Skeletal muscle satellite cell (primary cell): Measurements from ENCODE around the gene CLINT1.

ENCODE experiments used
- H3K27me3 ChIP-seq: 2 replicates; pipeline ENCODE4 v1.7.0; 2013; ENCODE audit warnings: low read length; ENCODE audit not compliant: control insufficient read depth, insufficient read depth
- H3K36me3 ChIP-seq: 2 replicates; pipeline ENCODE4 v1.7.0; 2013; ENCODE audit warnings: mild to moderate bottlenecking, control low read depth, low read length; ENCODE audit not compliant: insufficient read depth
- H3K4me1 ChIP-seq: 2 replicates; pipeline ENCODE4 v1.7.0; 2013; ENCODE audit warnings: low read length; ENCODE audit not compliant: control insufficient read depth, insufficient read depth
- H3K4me2 ChIP-seq: 2 replicates; pipeline ENCODE4 v1.7.0; 2013; ENCODE audit warnings: mild to moderate bottlenecking, low read length
- H3K4me3 ChIP-seq: 2 replicates; pipeline ENCODE4 v1.7.0; 2013; ENCODE audit warnings: low read length
- H3K9ac ChIP-seq: 2 replicates; pipeline ENCODE4 v1.7.0; 2013; ENCODE audit warnings: mild to moderate bottlenecking, low read depth, low read length, moderate library complexity
- H3K9me3 ChIP-seq: replicated peaks from 2 replicates; pipeline ENCODE4 v1.7.0; 2013; ENCODE audit warnings: mild to moderate bottlenecking, control low read depth, low read length

Gene CLINT1

DNA sequence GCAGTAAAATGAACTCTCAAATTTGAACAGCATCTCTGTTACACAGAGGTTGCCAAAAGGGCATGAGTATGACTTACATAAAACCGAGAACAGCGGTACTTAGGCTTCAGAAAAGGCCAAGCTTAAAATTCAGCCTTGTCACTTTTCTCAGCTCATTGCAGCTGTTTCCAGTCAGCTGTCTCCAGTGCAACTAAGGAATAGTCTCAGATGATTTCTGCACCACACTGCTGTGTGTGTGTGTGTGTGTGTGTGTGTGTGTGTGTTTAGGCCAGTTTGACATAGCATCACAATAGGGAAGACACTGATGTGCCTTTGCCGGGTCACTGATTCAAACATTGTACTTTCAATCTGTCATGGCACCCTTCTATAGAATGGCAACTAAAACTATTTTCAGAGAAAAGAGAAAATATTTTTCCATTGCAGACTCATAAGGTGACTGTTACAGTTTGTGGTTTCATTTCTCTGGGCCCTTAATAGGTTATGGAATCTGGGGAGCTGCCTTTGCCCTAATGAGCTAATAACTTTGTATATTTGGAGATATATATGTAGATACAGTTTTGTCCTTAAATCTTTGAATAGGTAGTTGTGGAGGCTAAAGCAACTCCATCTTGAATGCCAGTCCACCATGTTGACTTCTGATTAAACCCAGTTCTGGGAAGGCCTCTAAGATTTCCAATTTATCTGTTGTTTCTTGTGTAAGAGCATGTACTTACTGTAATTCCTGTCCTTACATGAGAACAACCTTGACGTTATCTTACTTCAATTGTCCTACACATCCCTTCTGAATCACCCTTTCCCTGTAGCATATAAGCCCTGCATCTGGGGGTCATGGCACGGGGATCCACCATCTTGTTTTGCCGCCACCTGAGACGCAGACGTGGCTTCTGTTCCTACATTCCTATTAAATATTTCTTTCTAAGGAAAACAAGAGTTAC lies 110.9 kb downstream of the CLINT1 start:
- Histone ChIP-seq H3K4me3 (no peak overlapping the region), H3K9me3 (no peaks in the 10 kb centered on the region), H3K27me3 (no peaks in the 10 kb centered on the region), H3K36me3 (no peaks in the 10 kb centered on the region), H3K9ac (peak overlapping the region; percentile 1), H3K4me1 (peaks cover 46% of the 10 kb centered on the region), H3K4me2 (peak overlapping the region; percentile 19)

DNA sequence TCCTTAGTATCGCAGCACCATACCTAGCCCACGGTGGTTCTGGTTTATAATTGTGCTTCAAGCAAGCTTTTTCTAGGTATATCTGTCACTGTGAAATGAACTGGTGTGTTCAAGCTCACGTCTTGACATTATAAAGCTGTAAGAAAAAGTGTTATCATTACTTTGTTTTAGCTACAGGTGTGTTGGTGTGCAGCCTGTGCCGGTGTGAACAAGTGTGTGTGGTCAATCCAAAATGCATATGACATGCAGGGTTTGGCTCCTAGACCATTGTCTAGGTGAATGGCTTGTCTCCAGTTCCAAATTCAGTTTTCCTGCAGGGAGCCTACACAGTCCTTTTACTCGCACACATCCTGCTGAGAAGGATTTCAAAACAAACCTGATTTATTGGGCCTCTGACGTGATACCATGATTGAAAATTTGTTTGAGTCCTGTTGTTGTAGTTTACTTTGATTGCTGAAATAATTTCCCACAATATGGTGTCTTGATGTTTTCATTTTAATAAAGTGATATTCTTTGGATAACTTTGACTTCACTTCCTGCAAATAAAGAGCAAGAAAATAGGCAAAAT lies 111.7 kb downstream of the CLINT1 start:
- no peak overlapping the region for H3K4me3 ChIP-seq
- no peaks in the 10 kb centered on the region for H3K36me3 ChIP-seq
- H3K9me3 ChIP-seq, result no peaks in the 10 kb centered on the region
- H3K9ac ChIP-seq, result peak overlapping the region; percentile 1
- H3K4me2 ChIP-seq, result peak overlapping the region; percentile 19
- H3K27me3 ChIP-seq, result no peaks in the 10 kb centered on the region
- peaks cover 46% of the 10 kb centered on the region for H3K4me1 ChIP-seq

DNA sequence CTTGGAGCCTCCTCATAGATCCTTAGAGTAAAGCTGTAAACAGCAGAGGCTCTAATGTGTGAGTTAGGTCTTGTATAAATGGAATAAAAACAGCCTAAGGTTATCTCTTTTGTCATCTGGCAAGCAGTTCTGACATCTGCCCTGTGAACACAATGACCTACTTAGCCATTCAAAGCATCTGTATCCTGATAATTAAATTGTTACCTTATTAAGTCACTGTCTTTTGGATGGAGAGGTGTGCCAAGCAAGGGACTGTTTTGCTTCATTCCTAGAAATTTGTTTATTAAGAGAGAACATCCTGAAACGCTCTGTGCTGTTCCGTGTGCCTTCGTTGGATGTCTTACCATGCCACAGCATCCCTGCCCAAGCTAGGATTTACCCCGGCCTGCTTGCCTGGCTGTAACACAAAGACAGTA lies 113.9 kb downstream of the CLINT1 start:
- H3K4me2 ChIP-seq, result peak overlapping the region; percentile 100
- no peaks in the 10 kb centered on the region for H3K36me3 ChIP-seq
- H3K9ac ChIP-seq, result peak overlapping the region; percentile 81
- H3K4me3 ChIP-seq, result peak overlapping the region; percentile 75
- H3K27me3 ChIP-seq, result no peaks in the 10 kb centered on the region
- peaks cover 42% of the 10 kb centered on the region for H3K4me1 ChIP-seq
- H3K9me3 ChIP-seq, result no peaks in the 10 kb centered on the region

DNA sequence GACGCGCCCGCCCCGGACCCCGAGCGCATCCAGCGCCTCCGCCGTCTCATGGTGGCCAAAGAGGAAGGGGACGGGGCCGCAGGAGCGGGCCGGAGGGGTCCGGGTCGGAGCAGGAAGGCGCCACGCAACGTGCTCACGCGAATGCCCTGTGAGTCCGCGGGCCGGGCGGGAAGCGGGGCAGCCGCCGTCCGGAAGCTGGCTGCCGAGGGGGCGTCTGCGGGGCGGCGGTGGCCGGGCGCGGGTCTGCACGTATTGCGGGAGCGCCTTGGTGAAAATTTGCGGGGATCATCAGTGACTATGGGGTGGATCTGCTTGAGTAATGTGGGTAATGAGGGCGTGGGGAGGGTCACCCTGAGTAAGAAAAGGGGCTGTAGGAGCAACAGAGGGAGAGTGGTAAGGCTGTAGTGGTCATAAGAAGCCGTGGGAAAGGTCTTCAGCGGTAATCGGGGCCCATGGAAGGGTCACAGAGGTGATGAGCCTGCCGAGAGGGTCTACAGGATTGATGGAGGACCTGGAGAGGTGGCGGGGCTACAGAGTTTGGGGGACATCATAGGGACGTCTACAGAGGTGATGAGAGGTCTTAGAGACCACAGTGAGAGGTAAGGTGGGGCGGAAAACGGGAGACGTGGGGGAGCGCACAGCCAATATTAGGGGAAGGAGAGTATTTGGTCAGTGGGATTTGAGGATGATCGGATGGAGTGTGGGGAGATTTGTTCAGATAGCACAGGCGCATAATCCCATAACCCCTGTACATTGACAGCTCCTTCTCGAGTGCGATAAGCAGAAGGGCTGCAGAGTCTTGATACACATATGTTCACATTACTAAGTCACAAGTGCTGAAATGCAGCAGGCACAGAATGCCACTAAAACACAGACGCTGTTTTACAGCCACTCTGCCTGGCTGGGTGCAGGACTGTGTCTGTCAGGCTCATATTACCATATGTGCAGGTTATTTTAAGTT lies 114.6 kb downstream of the CLINT1 start:
- peak overlapping the region; percentile 75 for H3K4me3 ChIP-seq
- peak overlapping the region; percentile 81 for H3K9ac ChIP-seq

DNA sequence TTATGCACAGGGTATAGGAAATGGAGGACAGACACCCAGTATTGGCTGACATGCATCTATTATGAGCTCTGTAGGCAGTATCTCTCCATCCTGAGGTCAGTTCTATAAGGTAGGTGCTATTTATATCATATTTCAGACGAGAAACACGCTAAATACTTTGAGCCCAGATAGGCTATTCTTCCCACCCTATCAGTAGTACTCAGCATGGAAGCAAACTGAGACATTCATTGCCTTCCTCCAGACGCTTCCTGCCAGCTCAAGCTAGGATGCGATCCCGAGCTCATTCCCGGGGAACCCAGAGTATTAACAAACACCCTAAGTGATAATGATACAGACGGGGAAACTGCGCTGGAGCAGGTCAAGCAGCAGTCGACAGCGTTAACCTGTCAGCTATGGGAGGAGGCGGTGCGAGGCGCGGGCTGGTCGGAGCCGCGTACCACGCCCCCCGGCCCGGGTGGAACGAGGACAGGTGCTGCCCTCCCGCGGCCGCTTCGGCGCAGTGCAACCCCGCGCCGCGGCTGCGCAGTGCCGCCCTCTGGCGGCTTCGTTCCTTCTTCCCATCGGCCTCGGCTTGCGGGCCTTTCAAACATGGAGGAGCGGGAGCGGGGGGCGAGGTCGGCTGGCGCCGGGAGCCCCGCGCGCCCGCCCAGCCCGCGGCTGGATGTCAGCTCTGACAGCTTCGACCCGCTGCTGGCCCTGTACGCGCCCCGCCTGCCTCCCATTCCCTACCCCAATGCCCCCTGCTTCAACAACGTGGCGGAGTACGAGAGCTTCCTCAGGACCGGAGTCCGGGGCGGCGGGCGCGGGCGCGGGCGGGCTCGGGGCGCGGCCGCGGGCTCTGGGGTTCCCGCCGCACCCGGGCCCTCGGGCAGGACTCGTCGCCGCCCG lies 115.5 kb downstream of the CLINT1 start, which contains the start of gene LSM11:
TSS of gene LSM11 (plus strand) at position 550 of the 888 bp plus-strand sequence. CDS start at position 589, 39 bp downstream.
- no peaks in the 10 kb centered on the region for H3K9me3 ChIP-seq
- H3K27me3 ChIP-seq, result no peaks in the 10 kb centered on the region
- peak within 1 kb of the TSS; percentile 75 for H3K4me3 ChIP-seq
- H3K4me2 ChIP-seq, result peak within 1 kb of the TSS; percentile 100
- peaks cover 12% of the 10 kb centered on the region for H3K36me3 ChIP-seq
- peaks cover 26% of the 10 kb centered on the region for H3K4me1 ChIP-seq
- peak within 1 kb of the TSS; percentile 81 for H3K9ac ChIP-seq

More for the DNA sequence above, 114.6 kb downstream of the CLINT1 start:
- Histone ChIP-seq H3K9me3 (no peaks in the 10 kb centered on the region), H3K4me2 (peak overlapping the region; percentile 100), H3K36me3 (peaks cover 6% of the 10 kb centered on the region), H3K27me3 (no peaks in the 10 kb centered on the region), H3K4me1 (peaks cover 34% of the 10 kb centered on the region)

DNA sequence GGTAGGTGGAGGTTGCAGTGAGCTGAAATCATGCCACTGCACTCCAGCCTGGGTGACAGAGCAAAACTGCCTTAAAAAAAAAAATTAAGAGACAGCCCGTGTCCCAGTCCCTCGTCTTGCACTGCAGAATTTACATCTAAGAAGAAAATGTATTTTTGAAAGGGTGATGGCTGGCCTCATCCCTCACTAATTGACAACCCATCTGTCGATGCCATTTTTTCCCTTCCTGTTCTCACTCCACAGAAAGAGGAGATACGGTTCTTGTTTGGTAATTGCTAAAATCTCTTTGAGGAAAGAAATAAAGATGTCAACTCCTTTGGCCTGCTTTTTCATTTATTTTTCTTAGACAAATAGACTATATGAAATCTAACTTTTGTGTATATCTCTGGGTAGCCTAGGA lies 117.8 kb downstream of the CLINT1 start:
- Histone ChIP-seq H3K27me3 (no peaks in the 10 kb centered on the region), H3K4me1 (peaks cover 10% of the 10 kb centered on the region), H3K4me2 (no peak overlapping the region), H3K36me3 (peaks cover 13% of the 10 kb centered on the region), H3K9me3 (no peaks in the 10 kb centered on the region), H3K9ac (no peak overlapping the region), H3K4me3 (no peak overlapping the region)

DNA sequence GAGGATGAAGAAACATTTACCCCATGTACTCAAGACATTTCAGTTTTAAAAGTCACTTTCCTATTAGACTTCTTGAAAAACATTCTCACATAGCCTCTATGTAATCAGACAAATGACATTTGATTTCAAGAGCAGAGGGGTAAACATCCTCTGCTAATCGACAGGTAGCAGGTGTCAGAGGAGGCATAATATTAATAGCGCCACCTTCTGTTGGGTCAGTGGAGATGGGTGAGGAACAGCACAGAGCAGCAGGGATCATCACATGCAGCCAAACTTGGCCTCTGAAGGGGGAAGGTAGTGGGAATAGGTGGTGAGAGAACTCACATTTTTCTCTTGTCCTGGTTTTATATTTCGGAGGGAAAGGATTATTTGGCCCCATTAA lies 118.7 kb downstream of the CLINT1 start:
- Histone ChIP-seq H3K27me3 (no peaks in the 10 kb centered on the region), H3K4me1 (peaks cover 9% of the 10 kb centered on the region), H3K9me3 (no peaks in the 10 kb centered on the region), H3K4me2 (no peak overlapping the region), H3K9ac (no peak overlapping the region), H3K4me3 (no peak overlapping the region), H3K36me3 (peaks cover 18% of the 10 kb centered on the region)

DNA sequence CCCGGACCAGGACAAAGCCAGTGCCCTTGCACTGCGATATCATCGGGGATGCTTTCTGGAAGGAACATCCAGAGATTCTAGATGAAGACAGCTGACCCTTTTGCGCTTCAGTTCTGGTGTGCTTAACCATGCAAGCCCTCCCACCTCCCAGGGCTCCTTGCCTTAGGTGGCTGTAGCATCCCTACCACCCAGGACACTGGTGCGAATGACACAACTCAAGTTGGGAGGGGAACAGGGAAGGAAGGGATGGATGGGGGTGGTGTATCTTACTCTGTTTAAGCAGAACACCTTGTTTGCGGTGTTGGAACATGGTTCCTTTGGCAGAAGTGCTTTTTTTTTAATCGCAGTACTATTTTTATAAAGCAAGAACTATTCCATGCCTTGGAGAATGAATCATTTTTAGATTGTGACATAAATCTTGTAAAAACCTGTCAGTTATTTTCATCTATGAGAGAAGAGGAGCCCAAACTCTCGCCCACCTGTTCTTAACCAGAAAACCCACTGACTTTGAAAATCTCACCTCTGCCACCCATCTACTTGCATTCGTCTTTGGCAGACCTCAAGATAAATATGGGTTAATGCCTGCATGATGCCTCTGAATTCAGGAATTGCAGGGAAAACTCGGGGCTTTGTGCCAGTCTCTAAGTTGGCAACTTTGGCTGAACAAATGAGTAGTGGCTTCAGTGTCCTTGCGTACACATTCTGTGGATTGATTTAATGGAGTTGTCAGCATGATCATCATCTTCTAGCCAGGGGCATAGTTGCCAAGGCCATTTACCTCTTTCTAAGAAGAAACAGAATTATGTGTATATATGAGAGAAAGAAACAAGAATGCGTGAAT lies 119.3 kb downstream of the CLINT1 start:
- H3K4me1 ChIP-seq, result peaks cover 3% of the 10 kb centered on the region
- no peaks in the 10 kb centered on the region for H3K27me3 ChIP-seq
- no peak overlapping the region for H3K4me3 ChIP-seq
- H3K9me3 ChIP-seq, result no peaks in the 10 kb centered on the region
- H3K9ac ChIP-seq, result no peak overlapping the region
- peaks cover 18% of the 10 kb centered on the region for H3K36me3 ChIP-seq
- H3K4me2 ChIP-seq, result no peak overlapping the region

DNA sequence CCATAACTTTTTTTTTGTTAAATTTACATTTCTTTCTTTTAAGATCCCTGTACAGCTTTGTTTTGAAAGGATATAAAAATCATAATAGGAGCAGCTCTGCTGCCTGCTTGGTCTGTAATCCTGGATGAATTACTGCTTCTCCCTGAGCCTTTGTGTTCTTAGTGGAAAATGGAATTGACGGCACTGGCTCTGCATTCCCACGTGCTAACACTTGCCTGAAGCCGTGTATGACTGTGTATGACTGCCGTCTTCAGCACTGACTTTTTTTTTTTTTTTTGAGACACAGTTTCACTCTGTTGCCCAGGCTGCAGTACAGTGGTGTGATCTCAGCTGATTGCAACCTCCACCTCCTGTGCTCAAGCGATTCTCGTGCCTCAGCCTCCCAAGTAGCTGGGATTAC lies 123.0 kb downstream of the CLINT1 start:
- no peaks in the 10 kb centered on the region for H3K9me3 ChIP-seq
- H3K4me3 ChIP-seq, result no peak overlapping the region
- no peak overlapping the region for H3K9ac ChIP-seq
- peaks cover 21% of the 10 kb centered on the region for H3K36me3 ChIP-seq
- peaks cover 3% of the 10 kb centered on the region for H3K4me1 ChIP-seq
- H3K4me2 ChIP-seq, result no peak overlapping the region
- H3K27me3 ChIP-seq, result no peaks in the 10 kb centered on the region
